ENCODE results near the gene TLR9.

DNA sequence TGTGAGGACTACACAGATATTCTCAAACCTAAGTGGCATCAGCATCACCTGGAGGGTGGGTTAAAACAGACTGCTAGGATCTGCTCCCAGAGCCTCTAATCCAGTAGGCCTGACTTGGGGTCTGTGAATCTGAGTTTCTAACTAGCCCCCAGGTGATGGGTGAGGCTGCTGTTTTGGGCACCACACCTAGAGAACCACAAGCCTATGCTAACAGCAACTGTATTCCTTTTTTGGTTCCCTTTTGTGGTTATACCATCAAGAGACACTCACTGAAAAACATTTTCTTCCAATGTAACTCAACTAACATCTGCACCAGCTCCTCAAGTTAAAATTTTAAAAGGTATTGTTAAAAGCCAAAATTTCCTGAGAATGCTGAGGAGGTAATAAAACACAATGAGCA lies 37.0 kb upstream of the TLR9 start:
- TF ChIP-seq POLR2A (IDR thresholded peaks at IDR 0.05; ENCODE audit: low read depth, low read length) = no peak
- TF ChIP-seq POLR2AphosphoS5 (IDR thresholded peaks at IDR 0.05; ENCODE audit: low read depth, low read length) = no peak
- no peak for TF ChIP-seq TAF1 (IDR thresholded peaks at IDR 0.05; ENCODE audit: borderline replicate concordance, low read depth, low read length)

Measured in GM12892 (cell line).